ENCODE data around the gene C19orf67.

GRCh38 chr19:14094854-14095253 lies 9.3 kb upstream of the C19orf67 start:
- TF ChIP-seq EZH2phosphoT487 (IDR thresholded peaks at IDR 0.05; ENCODE audit: unreplicated experiment) (no peak), CTCF (conservative IDR thresholded peaks at IDR 0.05; ENCODE audit: low read depth in 2 of 2) (no peak), EZH2 (IDR thresholded peaks at IDR 0.05; ENCODE audit: low read depth, unreplicated experiment) (no peak), REST (IDR thresholded peaks at IDR 0.05; ENCODE audit: unreplicated experiment) (no peak), POLR2AphosphoS5 (IDR thresholded peaks at IDR 0.05; ENCODE audit: low read depth) (no peak), ETS1 (IDR thresholded peaks at IDR 0.05) (no peak), STAT1 (IDR thresholded peaks at IDR 0.05; ENCODE audit: unreplicated experiment) (no peak), JUNB (IDR thresholded peaks at IDR 0.05; ENCODE audit: unreplicated experiment) (no peak), CREB1 (CRISPR knock-in tag; IDR thresholded peaks at IDR 0.05; ENCODE audit: low read depth) (no peak), NANOG (IDR thresholded peaks at IDR 0.05; ENCODE audit: borderline replicate concordance) (no peak), ZNF114 (CRISPR knock-in tag; IDR thresholded peaks at IDR 0.05) (no peak), ZNF331 (CRISPR knock-in tag; IDR thresholded peaks at IDR 0.05; ENCODE audit: low read depth) (no peak)
